Measurements from ENCODE around the gene COQ7.

GRCh38 chr16:19084139-19084538, 16.7 kb downstream of the COQ7 start:
- no peak for TF ChIP-seq EZH2 (IDR thresholded peaks at IDR 0.05; ENCODE audit: borderline replicate concordance, low read length)
- no peak for TF ChIP-seq CTCF (conservative IDR thresholded peaks at IDR 0.05 in 1 of 2, IDR thresholded peaks at IDR 0.05 in 1 of 2; ENCODE audit: extremely low read depth in 1 of 2, insufficient read depth in 1 of 2, low read depth in 1 of 2, low read length in 2 of 2)
